ENCODE results near the gene LEP. TPM values are rescaled to one million over a fixed set of nuclear protein-coding genes. Genes with fewer than 3 reads are reported as not detected.

LEP gene
- total RNA-seq, 1 experiment from 2014 or later: not detected

DNA sequence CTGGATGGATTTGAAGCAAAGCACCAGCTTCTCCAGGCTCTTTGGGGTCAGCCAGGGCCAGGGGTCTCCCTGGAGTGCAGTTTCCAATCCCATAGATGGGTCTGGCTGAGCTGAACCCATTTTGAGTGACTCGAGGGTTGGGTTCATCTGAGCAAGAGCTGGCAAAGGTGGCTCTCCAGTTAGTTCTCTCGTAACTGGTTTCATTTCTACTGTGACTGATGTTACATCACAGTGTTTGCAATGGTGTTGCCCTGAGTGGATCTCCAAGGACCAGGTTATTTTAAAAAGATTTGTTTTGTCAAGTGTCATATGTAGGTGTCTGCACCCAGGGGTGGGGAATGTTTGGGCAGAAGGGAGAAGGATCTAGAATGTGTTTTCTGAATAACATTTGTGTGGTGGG lies 14.2 kb downstream of the LEP start:
- H3K79me2 ChIP-seq (ENCODE audit: insufficient read depth, low read length): no peaks in the 10 kb centered on the region
- no peak overlapping the region for H3K9ac ChIP-seq (ENCODE audit: low read length)
- H2AFZ ChIP-seq (ENCODE audit: low read depth, low read length, poor library complexity, severe bottlenecking): no peak overlapping the region
- H3K36me3 ChIP-seq (ENCODE audit: control insufficient read depth in 1 of 2, insufficient read depth in 2 of 2, low read length in 2 of 2): no peaks in the 10 kb centered on the region
- no peak overlapping the region for H3K27ac ChIP-seq (ENCODE audit: low read depth, low read length)
- H3K4me3 ChIP-seq (replicated peaks in 1 of 2; ENCODE audit: low read depth in 1 of 2, low read length in 2 of 2): no peak overlapping the region
- RAD21 ChIA-PET (ENCODE audit: low non-redundant PET in 1 of 2, low total read pairs in 2 of 2, uncharacterized antibody in 2 of 2, unreplicated experiment in 2 of 2): no interaction called here
- H3K9me3 ChIP-seq (ENCODE audit: control insufficient read depth in 1 of 2, insufficient read depth in 1 of 2, low read depth in 1 of 2, low read length in 2 of 2): no peaks in the 10 kb centered on the region
- DNase-seq (ENCODE audit: low read depth, low spot score) (no peak), ATAC-seq (no peak)
- TF ChIP-seq SRF (IDR thresholded peaks at IDR 0.05; ENCODE audit: low read depth): no peak
- TF ChIP-seq EZH2phosphoT487 (IDR thresholded peaks at IDR 0.05; ENCODE audit: borderline replicate concordance): no peak
- TF ChIP-seq ZNF274 (IDR thresholded peaks at IDR 0.05; ENCODE audit: low read depth, low read length): no peak
- TF ChIP-seq FOSL1 (IDR thresholded peaks at IDR 0.05; ENCODE audit: low read depth): no peak
- CTCF ChIA-PET: no interaction called here
- intact Hi-C loops (cut with micrococcal nuclease): no loop called here
- no peak overlapping the region for H3K4me2 ChIP-seq (ENCODE audit: low read length)
- H4K20me1 ChIP-seq (ENCODE audit: insufficient read depth): no peaks in the 10 kb centered on the region
- no TSS peak for BruUV-seq (replicated peaks)
- peaks cover 12 to 14% of the 10 kb centered on the region in 2 experiments for H3K4me1 ChIP-seq (ENCODE audit: control insufficient read depth in 1 of 2, insufficient read depth in 2 of 2, low read length in 2 of 2)
- POLR2A ChIA-PET: no interaction called here
- no peaks in the 10 kb centered on the region for H3K27me3 ChIP-seq (ENCODE audit: insufficient read depth, low read length)
- no peaks in the 10 kb centered on the region for H3K9me2 ChIP-seq (ENCODE audit: insufficient read depth)

DNA sequence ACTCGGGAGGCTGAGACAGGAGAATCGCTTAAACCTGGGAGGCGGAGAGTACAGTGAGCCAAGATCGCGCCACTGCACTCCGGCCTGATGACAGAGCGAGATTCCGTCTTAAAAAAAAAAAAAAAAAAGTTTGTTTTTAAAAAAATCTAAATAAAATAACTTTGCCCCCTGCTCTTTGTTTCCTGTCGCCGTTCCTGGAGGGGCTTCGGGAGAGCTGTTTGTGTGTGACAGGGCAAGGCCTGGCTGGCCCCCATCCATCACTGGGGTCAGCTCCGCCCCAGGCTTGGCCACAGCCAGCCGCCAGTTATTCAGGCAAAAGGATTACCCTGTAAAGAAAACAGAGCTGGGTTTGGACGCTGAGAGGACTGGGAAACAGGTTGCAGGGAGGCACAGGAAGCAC lies 16.4 kb downstream of the LEP start:
- no peak overlapping the region for H3K4me2 ChIP-seq (ENCODE audit: low read length)
- H3K4me1 ChIP-seq (ENCODE audit: control insufficient read depth in 1 of 2, insufficient read depth in 2 of 2, low read length in 2 of 2): peaks cover 17 to 19% of the 10 kb centered on the region in 2 experiments
- no peak overlapping the region for H3K4me3 ChIP-seq (replicated peaks in 1 of 2; ENCODE audit: low read depth in 1 of 2, low read length in 2 of 2)
- H3K9me3 ChIP-seq (ENCODE audit: control insufficient read depth in 1 of 2, insufficient read depth in 1 of 2, low read depth in 1 of 2, low read length in 2 of 2): no peaks in the 10 kb centered on the region
- intact Hi-C loops (cut with micrococcal nuclease): no loop called here
- H3K9me2 ChIP-seq (ENCODE audit: insufficient read depth): no peaks in the 10 kb centered on the region
- no peaks in the 10 kb centered on the region for H3K27me3 ChIP-seq (ENCODE audit: insufficient read depth, low read length)
- no peak overlapping the region for H2AFZ ChIP-seq (ENCODE audit: low read depth, low read length, poor library complexity, severe bottlenecking)
- no TSS peak for BruUV-seq (replicated peaks)
- ChIA-PET POLR2A (no interaction called here), CTCF (no interaction called here), RAD21 (ENCODE audit: low non-redundant PET in 1 of 2, low total read pairs in 2 of 2, uncharacterized antibody in 2 of 2, unreplicated experiment in 2 of 2) (no interaction called here)
- no peaks in the 10 kb centered on the region for H4K20me1 ChIP-seq (ENCODE audit: insufficient read depth)
- no peak for DNase-seq (ENCODE audit: low read depth, low spot score)
- ATAC-seq: no peak
- no peak overlapping the region for H3K27ac ChIP-seq (ENCODE audit: low read depth, low read length)
- H3K9ac ChIP-seq (ENCODE audit: low read length): no peak overlapping the region
- H3K36me3 ChIP-seq (ENCODE audit: control insufficient read depth in 1 of 2, insufficient read depth in 2 of 2, low read length in 2 of 2): no peaks in the 10 kb centered on the region
- H3K79me2 ChIP-seq (ENCODE audit: insufficient read depth, low read length): no peaks in the 10 kb centered on the region
- TF ChIP-seq SP1 (IDR thresholded peaks at IDR 0.05; ENCODE audit: low read depth) (no peak), CEBPB (IDR thresholded peaks at IDR 0.05; ENCODE audit: low read depth) (no peak), RAD21 (IDR thresholded peaks at IDR 0.05; ENCODE audit: low read depth) (no peak), EZH2 (IDR thresholded peaks at IDR 0.05) (no peak), YY1 (IDR thresholded peaks at IDR 0.05; ENCODE audit: extremely low read depth, insufficient replicate concordance, low read depth, low read length) (no peak), SIN3A (IDR thresholded peaks at IDR 0.05; ENCODE audit: low read depth) (no peak), POLR2AphosphoS5 (IDR thresholded peaks at IDR 0.05; ENCODE audit: low read depth, low read length) (no peak), FOSL1 (IDR thresholded peaks at IDR 0.05; ENCODE audit: low read depth) (no peak), ZFX (IDR thresholded peaks at IDR 0.05) (no peak), JUND (IDR thresholded peaks at IDR 0.05) (no peak), EGR1 (IDR thresholded peaks at IDR 0.05; ENCODE audit: low read depth) (no peak), TCF7L2 (IDR thresholded peaks at IDR 0.05; ENCODE audit: borderline replicate concordance, extremely low read depth, insufficient read depth, insufficient read length) (no peak)
- TF ChIP-seq, protein P1, sequence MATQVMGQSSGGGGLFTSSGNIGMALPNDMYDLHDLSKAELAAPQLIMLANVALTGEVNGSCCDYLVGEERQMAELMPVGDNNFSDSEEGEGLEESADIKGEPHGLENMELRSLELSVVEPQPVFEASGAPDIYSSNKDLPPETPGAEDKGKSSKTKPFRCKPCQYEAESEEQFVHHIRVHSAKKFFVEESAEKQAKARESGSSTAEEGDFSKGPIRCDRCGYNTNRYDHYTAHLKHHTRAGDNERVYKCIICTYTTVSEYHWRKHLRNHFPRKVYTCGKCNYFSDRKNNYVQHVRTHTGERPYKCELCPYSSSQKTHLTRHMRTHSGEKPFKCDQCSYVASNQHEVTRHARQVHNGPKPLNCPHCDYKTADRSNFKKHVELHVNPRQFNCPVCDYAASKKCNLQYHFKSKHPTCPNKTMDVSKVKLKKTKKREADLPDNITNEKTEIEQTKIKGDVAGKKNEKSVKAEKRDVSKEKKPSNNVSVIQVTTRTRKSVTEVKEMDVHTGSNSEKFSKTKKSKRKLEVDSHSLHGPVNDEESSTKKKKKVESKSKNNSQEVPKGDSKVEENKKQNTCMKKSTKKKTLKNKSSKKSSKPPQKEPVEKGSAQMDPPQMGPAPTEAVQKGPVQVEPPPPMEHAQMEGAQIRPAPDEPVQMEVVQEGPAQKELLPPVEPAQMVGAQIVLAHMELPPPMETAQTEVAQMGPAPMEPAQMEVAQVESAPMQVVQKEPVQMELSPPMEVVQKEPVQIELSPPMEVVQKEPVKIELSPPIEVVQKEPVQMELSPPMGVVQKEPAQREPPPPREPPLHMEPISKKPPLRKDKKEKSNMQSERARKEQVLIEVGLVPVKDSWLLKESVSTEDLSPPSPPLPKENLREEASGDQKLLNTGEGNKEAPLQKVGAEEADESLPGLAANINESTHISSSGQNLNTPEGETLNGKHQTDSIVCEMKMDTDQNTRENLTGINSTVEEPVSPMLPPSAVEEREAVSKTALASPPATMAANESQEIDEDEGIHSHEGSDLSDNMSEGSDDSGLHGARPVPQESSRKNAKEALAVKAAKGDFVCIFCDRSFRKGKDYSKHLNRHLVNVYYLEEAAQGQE (IDR thresholded peaks at IDR 0.05; ENCODE audit: low read depth): no peak
- TF ChIP-seq, protein P2, sequence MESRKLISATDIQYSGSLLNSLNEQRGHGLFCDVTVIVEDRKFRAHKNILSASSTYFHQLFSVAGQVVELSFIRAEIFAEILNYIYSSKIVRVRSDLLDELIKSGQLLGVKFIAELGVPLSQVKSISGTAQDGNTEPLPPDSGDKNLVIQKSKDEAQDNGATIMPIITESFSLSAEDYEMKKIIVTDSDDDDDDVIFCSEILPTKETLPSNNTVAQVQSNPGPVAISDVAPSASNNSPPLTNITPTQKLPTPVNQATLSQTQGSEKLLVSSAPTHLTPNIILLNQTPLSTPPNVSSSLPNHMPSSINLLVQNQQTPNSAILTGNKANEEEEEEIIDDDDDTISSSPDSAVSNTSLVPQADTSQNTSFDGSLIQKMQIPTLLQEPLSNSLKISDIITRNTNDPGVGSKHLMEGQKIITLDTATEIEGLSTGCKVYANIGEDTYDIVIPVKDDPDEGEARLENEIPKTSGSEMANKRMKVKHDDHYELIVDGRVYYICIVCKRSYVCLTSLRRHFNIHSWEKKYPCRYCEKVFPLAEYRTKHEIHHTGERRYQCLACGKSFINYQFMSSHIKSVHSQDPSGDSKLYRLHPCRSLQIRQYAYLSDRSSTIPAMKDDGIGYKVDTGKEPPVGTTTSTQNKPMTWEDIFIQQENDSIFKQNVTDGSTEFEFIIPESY (IDR thresholded peaks at IDR 0.05; ENCODE audit: extremely low read depth, insufficient replicate concordance, low read length): no peak
- TF ChIP-seq, protein P3, sequence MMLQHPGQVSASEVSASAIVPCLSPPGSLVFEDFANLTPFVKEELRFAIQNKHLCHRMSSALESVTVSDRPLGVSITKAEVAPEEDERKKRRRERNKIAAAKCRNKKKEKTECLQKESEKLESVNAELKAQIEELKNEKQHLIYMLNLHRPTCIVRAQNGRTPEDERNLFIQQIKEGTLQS (IDR thresholded peaks at IDR 0.05): no peak
